DMS114 treated with DMSO at 0.1 percent for 48 hours (cell line): ENCODE results near the gene OPA3.

Source experiments
- DNase-seq: peaks from one replicate; lab custom pipeline; 2025; ENCODE audit not compliant: unreplicated experiment; lab: John Stamatoyannopoulos, UW

The OPA3 gene

DNA sequence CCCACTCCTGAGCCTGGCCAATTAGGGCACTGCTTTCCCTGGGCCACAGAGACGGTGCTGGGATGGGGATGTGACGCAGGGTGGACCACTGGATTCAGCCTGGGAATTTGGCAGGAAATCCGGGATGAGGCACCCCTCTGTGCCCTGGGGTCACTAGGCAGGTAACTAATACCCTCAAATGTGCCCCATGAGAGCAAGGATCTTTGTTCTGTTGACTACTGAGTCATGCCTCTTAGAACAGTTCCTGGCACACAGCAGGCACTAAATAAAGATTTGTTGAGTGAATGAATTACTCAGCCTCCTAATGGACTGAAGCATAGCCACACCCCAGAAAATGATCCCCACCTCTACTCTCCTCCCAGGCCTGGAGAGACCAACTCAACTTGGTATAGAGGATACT lies 15.9 kb downstream of the OPA3 start:
- DNase-seq, result no peak

- DNase-seq, result no peak
Measured at GRCh38 chr19:45567609-45568008, 17.0 kb downstream of the OPA3 start.

- DNase-seq, result no peak
Measured at GRCh38 chr19:45564131-45564780, 20.3 kb downstream of the OPA3 start.

- DNase-seq, result no peak
Measured at GRCh38 chr19:45560686-45561085, 23.9 kb downstream of the OPA3 start.

DNA sequence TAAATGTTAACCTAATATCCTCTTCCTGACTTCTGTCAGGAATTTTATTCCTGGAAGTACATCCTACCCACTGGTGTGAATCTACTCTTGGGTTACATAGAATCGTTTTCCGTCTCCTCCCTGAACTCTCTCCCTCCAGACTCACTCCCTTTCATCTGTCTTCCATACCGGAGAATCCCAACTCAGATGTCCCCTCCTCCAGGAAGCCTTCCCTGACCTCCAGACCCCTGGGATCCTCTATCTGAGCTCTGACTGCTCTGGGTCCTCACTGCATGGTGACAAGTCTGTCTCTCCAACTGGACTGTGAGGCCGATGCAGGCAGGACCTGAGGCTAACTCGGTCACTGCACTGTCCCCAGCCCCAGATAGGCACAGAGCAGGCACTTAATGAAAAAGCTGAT lies 24.6 kb downstream of the OPA3 start:
- no peak for DNase-seq

DNA sequence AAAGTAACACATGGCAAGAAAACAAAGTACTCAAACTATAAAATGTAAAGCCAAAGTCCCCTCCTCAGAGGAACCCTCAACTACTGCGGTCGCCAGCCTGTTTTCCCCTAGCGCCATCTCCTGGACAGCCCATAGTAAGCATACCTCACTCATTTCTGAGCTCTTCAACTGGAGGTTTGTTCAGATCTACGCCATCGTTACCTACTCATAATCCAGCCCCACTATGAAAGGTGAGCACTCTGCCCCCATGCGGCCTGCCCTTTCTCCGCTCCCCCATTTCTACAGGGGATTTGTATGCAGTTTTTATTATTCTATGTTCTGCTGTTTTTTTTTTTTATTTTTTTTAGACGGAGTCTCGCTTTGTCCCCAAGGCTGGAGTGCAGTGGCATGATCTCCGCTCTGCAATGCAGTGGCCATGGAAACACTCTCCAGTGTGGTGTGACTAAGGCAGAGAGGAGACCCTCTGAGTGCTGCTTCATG lies 26.2 kb downstream of the OPA3 start:
- no peak for DNase-seq

DNA sequence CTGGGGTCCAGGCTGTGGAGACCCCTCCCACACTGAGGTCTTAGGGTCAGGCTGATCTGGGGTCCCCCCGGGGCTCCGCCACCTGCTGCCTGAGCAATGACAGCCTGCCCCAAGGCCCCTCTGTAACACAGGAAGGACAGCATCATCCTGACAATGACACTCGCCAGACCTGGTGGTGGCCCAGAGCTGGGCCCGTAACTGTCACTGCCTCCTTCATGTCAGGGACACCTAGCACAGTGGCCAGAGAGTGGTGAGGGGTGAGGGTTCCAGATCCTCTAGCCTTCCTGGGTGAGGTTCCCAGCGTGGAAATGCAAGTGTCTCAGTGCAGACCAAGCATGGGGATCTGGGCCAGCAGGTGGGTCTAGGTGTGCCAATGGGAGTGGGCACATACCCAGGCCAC lies 27.8 kb downstream of the OPA3 start:
- no peak for DNase-seq

- DNase-seq, result no peak
Measured at GRCh38 chr19:45554481-45554880, 30.1 kb downstream of the OPA3 start.

GRCh38 chr19:45553464-45553863 lies 31.1 kb downstream of the OPA3 start:
- DNase-seq, result no peak

- DNase-seq, result no peak
Measured at GRCh38 chr19:45547965-45548609, 36.5 kb downstream of the OPA3 start.

DNA sequence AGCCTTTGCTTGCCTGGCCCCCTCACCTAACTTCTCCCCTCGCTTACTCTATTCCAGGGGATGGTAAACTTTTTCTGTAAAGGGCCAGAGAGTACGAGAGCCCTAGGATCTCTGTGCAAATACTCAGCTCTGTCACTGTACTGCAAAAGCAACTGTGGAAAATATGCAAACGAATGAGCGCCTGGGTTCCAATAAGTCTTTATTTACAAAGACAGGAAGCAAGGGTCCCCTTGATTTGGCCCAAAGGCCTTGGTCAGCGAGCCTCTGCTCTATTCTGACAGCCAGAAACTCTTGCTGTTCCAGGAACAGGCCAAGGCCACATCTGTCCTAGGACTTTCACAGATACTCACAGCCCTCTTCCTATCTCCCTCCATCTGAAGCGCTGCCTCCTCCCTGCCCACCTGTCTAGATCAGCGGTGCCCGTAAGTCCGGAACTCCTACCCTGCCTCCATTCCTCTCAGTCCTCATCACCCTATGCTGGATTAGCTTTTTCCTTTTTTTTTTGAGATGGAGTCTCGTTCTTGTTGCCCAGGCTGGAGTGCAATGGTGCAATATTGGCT lies 37.3 kb downstream of the OPA3 start:
- no peak for DNase-seq

- DNase-seq, result no peak
Measured at GRCh38 chr19:45542234-45542668, 42.4 kb downstream of the OPA3 start.

GRCh38 chr19:45539459-45539858 lies 45.1 kb downstream of the OPA3 start:
- DNase-seq, result no peak

GRCh38 chr19:45531349-45531748 lies 53.3 kb downstream of the OPA3 start:
- DNase-seq, result no peak

GRCh38 chr19:45529420-45529785 lies 55.2 kb downstream of the OPA3 start:
- DNase-seq, result no peak

DNA sequence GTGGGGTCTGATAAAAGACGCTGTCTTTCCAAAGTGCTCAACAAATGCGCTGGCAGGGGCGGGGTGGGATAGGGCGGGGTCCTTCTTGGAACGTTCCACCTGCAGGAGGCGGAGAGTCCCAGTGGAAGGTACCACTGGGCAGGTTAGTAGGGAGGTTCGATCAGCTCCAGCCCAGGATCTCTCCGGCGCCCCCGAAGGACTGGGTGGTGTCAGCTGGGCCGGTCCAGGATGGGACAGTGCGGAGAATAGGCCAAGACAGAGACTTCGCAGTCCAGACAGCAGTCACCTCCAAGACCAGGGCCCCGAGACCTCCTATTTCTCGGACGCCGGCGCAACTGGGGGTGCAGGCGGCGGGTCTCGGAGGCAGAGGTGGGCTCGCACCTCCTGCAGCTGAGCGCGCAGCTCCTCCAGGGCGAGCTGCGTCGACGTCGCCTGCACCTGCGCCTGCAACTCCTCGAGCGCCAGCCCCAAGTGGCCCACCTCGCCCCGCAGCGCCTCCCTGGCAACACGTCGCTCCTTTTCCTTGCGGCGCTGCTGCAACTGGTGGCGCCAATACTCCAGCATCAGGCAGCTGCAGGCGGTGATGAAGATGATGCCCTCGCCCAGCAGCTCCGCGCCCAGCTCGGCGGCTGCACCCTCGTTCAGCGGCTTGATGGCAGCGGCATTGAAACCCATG lies 55.7 kb downstream of the OPA3 start:
- peak; percentile 48 for DNase-seq

- DNase-seq, result no peak
Measured at GRCh38 chr19:45528149-45528743, 56.4 kb downstream of the OPA3 start.

DNA sequence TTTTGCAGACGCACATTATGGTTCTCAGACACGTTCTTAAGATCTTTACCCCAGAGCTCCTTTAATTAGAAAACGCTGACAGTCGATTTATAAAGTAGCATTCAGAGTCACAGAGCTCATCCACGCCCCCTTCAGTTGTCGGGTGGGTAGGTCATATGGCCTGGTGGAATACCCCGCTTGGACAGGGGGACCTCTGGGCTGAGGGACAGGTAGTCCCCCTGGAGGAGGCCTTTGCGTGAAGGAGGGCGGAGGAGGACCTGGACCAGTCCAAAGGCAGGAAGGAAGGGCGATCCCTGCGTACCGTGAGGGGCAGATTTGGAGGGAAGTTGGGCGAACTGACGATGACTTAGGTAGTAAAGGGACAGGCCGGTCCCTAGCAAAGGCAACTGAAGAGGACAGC lies 56.9 kb downstream of the OPA3 start:
- no peak for DNase-seq

DNA sequence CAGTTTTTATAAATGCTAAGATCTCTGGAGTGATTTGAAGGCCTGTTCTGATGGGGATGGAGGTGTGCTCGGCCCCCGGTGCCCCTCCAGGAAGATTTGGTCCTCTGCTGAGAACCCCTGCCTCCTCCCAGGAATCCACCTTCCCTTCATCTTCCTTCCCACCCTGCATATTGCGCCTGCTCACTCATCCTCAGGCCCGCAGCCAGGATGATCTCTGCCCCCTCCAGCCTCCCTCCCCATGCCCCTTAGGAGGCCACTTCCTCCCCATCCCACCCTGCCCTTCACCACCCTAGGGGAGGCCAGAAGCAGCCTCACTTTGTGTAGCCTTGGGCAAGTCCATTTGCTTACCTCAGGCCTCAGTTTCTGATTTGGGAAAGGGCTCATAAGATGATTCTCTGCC lies 57.6 kb downstream of the OPA3 start:
- DNase-seq, result no peak

GRCh38 chr19:45526143-45526542 lies 58.5 kb downstream of the OPA3 start:
- peak; percentile 45 for DNase-seq

- no peak for DNase-seq
Measured at GRCh38 chr19:45524575-45525129, 60.0 kb downstream of the OPA3 start.
